Right atrium auricular region (tissue), 2 donors: ENCODE measurements around the gene TMEM150A. TPM values are rescaled to one million over a fixed set of nuclear protein-coding genes. Genes with fewer than 3 reads are reported as not detected.

Experiments
- DNase-seq: peaks from one replicate; pipeline ENCODE4 v3.0.0-alpha.2; 2019; ENCODE audit warnings: low spot score
- H3K27ac ChIP-seq, 2 donors: fragments of 200-600 bp; sonication (generic); 1 replicate in 1 of 2; 2 replicates in 1 of 2; pipeline ENCODE4 v1.5.1; 2016 to 2019
- H3K27me3 ChIP-seq, 2 donors: fragments of 200-600 bp; sonication (generic); one replicate each; pipeline versions ENCODE4 v1.5.1 to v1.6.0; 2017 to 2019
- H3K36me3 ChIP-seq: fragments of 200-600 bp; sonication (generic); one replicate; pipeline ENCODE4 v1.5.1; 2016
- H3K4me1 ChIP-seq, 2 donors: fragments of 200-600 bp; sonication (generic); one replicate each; pipeline versions ENCODE4 v1.5.1 to v1.6.0; 2017 to 2019
- H3K4me3 ChIP-seq, 2 donors: fragments of 200-600 bp; sonication (generic); 1 replicate in 1 of 2; 2 replicates in 1 of 2; pipeline ENCODE4 v1.5.1; 2017 to 2019; ENCODE audit warnings: mild to moderate bottlenecking in 1 of 2, moderate library complexity in 1 of 2
- H3K9me3 ChIP-seq, 2 donors: fragments of 200-600 bp; sonication (generic); one replicate each; pipeline ENCODE4 v1.5.1; 2019
- total RNA-seq, 2 donors: library from RNA; depleted of rRNA; stranded (reverse); fragments of >200 nt; gene quantifications; one replicate each; pipeline ENCODE4 v1.1.0, GENCODE V29; 2016
- TF ChIP-seq, protein P1 (sequence below), 2 donors: fragments of 200-600 bp; sonication (generic); IDR thresholded peaks; one replicate each; pipeline ENCODE4 v1.5.1; 2019; ENCODE audit warnings: antibody characterized with exemption in 2 of 2

Gene TMEM150A
- total RNA-seq, 2 donors from 2014 or later = 15.8 to 21.7 TPM

DNA sequence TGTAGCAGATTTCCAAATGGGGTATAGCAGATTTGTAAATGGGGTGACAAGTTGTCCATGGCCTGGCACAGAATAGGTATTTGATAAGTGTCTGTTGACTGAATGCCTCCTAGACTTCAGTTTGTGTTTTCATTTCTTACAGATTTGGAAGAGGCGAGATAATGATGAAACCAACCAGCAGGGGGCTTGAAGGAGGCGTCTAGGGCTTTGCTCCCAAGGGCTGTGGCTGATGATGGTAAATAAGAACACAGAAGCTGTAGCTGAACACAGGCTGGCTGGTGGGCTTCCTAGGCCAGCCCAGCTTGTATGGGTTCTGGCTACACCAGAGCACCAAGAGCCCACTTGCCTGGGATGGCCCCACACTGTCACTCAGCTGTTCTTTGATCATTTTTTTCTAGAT, 46.1 kb upstream of the TMEM150A start:
- DNase-seq = no peak
- H3K27ac ChIP-seq = peak overlapping the region in 1 of 2 donors; percentile 36
- TF ChIP-seq, protein P1, sequence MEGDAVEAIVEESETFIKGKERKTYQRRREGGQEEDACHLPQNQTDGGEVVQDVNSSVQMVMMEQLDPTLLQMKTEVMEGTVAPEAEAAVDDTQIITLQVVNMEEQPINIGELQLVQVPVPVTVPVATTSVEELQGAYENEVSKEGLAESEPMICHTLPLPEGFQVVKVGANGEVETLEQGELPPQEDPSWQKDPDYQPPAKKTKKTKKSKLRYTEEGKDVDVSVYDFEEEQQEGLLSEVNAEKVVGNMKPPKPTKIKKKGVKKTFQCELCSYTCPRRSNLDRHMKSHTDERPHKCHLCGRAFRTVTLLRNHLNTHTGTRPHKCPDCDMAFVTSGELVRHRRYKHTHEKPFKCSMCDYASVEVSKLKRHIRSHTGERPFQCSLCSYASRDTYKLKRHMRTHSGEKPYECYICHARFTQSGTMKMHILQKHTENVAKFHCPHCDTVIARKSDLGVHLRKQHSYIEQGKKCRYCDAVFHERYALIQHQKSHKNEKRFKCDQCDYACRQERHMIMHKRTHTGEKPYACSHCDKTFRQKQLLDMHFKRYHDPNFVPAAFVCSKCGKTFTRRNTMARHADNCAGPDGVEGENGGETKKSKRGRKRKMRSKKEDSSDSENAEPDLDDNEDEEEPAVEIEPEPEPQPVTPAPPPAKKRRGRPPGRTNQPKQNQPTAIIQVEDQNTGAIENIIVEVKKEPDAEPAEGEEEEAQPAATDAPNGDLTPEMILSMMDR (IDR thresholded peaks at IDR 0.05) = peak in 1 of 2 donors; percentile 60
- H3K36me3 ChIP-seq = peaks cover 77% of the 10 kb centered on the region
- H3K27me3 ChIP-seq = no peaks in the 10 kb centered on the region
- H3K4me3 ChIP-seq = no peak overlapping the region
- H3K9me3 ChIP-seq = no peaks in the 10 kb centered on the region
- peaks cover 0 to 7% of the 10 kb centered on the region in 2 donors for H3K4me1 ChIP-seq

- DNase-seq = no peak
- no peak overlapping the region for H3K4me3 ChIP-seq
- TF ChIP-seq, protein P1 (IDR thresholded peaks at IDR 0.05) = no peak
- H3K27ac ChIP-seq = no peak overlapping the region
- peaks cover 0 to 7% of the 10 kb centered on the region in 2 donors for H3K4me1 ChIP-seq
- H3K36me3 ChIP-seq = peaks cover 84% of the 10 kb centered on the region
- H3K27me3 ChIP-seq = no peaks in the 10 kb centered on the region
- H3K9me3 ChIP-seq = no peaks in the 10 kb centered on the region
Measured at GRCh38 chr2:85647823-85648526, 45.5 kb upstream of the TMEM150A start.

GRCh38 chr2:85646166-85646565, 43.7 kb upstream of the TMEM150A start:
- no peak overlapping the region for H3K27ac ChIP-seq
- DNase-seq = no peak
- H3K4me1 ChIP-seq = peaks cover 0 to 7% of the 10 kb centered on the region in 2 donors
- H3K36me3 ChIP-seq = peaks cover 95% of the 10 kb centered on the region
- no peak overlapping the region for H3K4me3 ChIP-seq
- TF ChIP-seq, protein P1 (IDR thresholded peaks at IDR 0.05) = no peak
- no peaks in the 10 kb centered on the region for H3K9me3 ChIP-seq
- H3K27me3 ChIP-seq = no peaks in the 10 kb centered on the region

DNA sequence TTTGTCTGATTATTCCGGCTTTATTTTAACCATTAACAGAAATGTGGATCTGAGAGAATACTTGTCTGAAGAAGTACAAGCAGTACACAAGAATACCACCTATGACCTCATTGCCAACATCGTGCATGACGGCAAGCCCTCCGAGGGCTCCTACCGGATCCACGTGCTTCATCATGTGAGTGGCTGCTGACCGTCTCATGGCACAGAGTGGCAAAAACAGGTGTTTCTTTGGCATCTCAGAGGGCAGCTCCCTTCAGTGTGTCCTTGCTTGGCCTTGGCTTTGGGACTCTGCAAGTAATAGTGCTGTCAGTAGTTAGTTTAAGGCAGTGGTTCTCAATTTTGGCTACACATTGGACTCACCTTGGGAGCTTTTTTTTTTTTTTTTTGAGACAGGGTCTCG, 42.4 kb upstream of the TMEM150A start:
- TF ChIP-seq, protein P1 (IDR thresholded peaks at IDR 0.05) = no peak
- no peak for DNase-seq
- Histone ChIP-seq H3K4me3 (no peak overlapping the region), H3K4me1 (peaks cover 0 to 7% of the 10 kb centered on the region in 2 donors), H3K9me3 (no peaks in the 10 kb centered on the region), H3K27ac (no peak overlapping the region), H3K36me3 (peaks cover 97% of the 10 kb centered on the region), H3K27me3 (no peaks in the 10 kb centered on the region)

DNA sequence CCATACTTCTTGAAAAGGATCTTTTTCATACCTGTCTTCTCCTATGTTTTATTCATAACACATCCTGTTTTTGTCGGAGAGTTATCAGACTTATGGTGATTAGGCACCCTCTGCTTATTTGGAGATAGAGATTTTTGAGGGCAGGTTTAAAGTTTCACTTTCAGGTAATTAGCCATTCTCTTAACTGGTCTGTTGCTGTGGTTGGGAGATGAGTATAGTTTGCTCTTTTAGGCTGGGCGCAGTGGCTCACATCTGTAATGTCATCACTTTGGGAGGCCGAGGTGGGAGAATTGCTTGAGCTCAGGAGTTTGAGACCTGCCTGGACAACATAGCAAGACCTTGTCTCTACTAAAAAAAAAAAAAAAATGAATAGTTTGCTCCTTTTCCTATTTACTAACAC, 40.2 kb upstream of the TMEM150A start:
- no peaks in the 10 kb centered on the region for H3K27me3 ChIP-seq
- no peak overlapping the region for H3K4me3 ChIP-seq
- no peak overlapping the region for H3K27ac ChIP-seq
- peaks cover 97% of the 10 kb centered on the region for H3K36me3 ChIP-seq
- no peaks in the 10 kb centered on the region for H3K9me3 ChIP-seq
- TF ChIP-seq, protein P1 (IDR thresholded peaks at IDR 0.05) = no peak
- no peaks in the 10 kb centered on the region for H3K4me1 ChIP-seq
- DNase-seq = no peak

GRCh38 chr2:85635636-85636035, 33.1 kb upstream of the TMEM150A start:
- no peak overlapping the region for H3K27ac ChIP-seq

More at GRCh38 chr2:85635636-85636035, 33.1 kb upstream of the TMEM150A start:
- no peaks in the 10 kb centered on the region for H3K9me3 ChIP-seq
- TF ChIP-seq, protein P1 (IDR thresholded peaks at IDR 0.05) = no peak
- H3K36me3 ChIP-seq = peaks cover 94% of the 10 kb centered on the region
- no peak overlapping the region for H3K4me3 ChIP-seq
- DNase-seq = no peak
- H3K4me1 ChIP-seq = peaks cover 0 to 5% of the 10 kb centered on the region in 2 donors
- no peaks in the 10 kb centered on the region for H3K27me3 ChIP-seq
